Stomach (tissue), 9 donors: ENCODE measurements around the gene OR4D11. TPM values are rescaled to one million over a fixed set of nuclear protein-coding genes. Genes with fewer than 3 reads are reported as not detected.
"Not testable (repeated sequence)": the region's sequence is repeated elsewhere in the genome, so short reads cannot be mapped to it uniquely, and the experiment has no call there.

Source experiments
- DNase-seq, 2 donors: peaks; one replicate each; pipeline versions ENCODE4 v3.0.0 to v3.0.0-alpha.2; 2013 to 2019
- H3K27ac ChIP-seq, 5 donors: fragments of 200-600 bp in 4 of 5; sonication (generic) in 4 of 5; one replicate each; pipeline ENCODE4 v1.5.1; 2013 to 2019; ENCODE audit warnings: mild to moderate bottlenecking in 1 of 5, moderate library complexity in 1 of 5
- H3K27me3 ChIP-seq, 3 donors: fragments of 200-600 bp; sonication (generic); one replicate each; pipeline ENCODE4 v1.5.1; 2017 to 2019; ENCODE audit warnings: mixed run types in 1 of 3
- H3K36me3 ChIP-seq, 4 donors: fragments of 200-600 bp; sonication (generic); 1 replicate in 3 of 4; 2 replicates in 1 of 4; pipeline ENCODE4 v1.5.1; 2016 to 2019
- H3K4me1 ChIP-seq, 4 donors: fragments of 200-600 bp; sonication (generic); one replicate each; pipeline ENCODE4 v1.5.1; 2016 to 2019
- H3K4me3 ChIP-seq, 4 donors: fragments of 200-600 bp; sonication (generic) in 3 of 4; one replicate each; pipeline ENCODE4 v1.5.1; 2016 to 2019; ENCODE audit warnings: mild to moderate bottlenecking in 1 of 4
- H3K9me3 ChIP-seq, 4 donors: fragments of 200-600 bp; sonication (generic); one replicate each; pipeline ENCODE4 v1.5.1; 2016 to 2019
- CTCF ChIP-seq, 7 experiments: fragments of 450-650 bp in 4 of 7; fragments of 200-600 bp in 3 of 7; sonication (generic) in 3 of 7; IDR thresholded peaks; one replicate each; pipeline ENCODE4 v1.5.1; 2016 to 2019; ENCODE audit warnings: antibody characterized with exemption in 7 of 7, control low read depth in 2 of 7, mild to moderate bottlenecking in 1 of 7
- EP300 ChIP-seq: sonication (generic); formaldehyde crosslinking; IDR thresholded peaks from one replicate; pipeline ENCODE4 v1.6.1; 2017; ENCODE audit warnings: antibody characterized with exemption
- POLR2A ChIP-seq, 4 donors: fragments of 450-650 bp; IDR thresholded peaks; one replicate each; pipeline ENCODE4 v1.6.1; 2016; ENCODE audit warnings: antibody characterized with exemption in 4 of 4, control low read depth in 2 of 4, mild to moderate bottlenecking in 1 of 4, moderate library complexity in 1 of 4
- POLR2AphosphoS5 ChIP-seq, 3 donors: sonication (generic); formaldehyde crosslinking; IDR thresholded peaks; one replicate each; pipeline ENCODE4 v1.6.1; 2016; ENCODE audit warnings: antibody characterized with exemption in 3 of 3
- WGBS, 5 donors: extraction: QIAGEN DNeasy Blood & Tissue Kit in 3 of 5; methylation state at CpG; one replicate each; pipeline versions ENCODE4 v1.1.5 to v1.1.7; 2013 to 2018; 5-methylcytosine and 5-hydroxymethylcytosine counted together
- intact Hi-C: fragments of 100-400 bp; cut with DNase I; formaldehyde crosslinking; loops from one replicate; pipeline ENCODE4 v1.15.1; 2023; ENCODE audit warnings: low total_unique reads
- polyA plus RNA-seq, 3 donors: library from polyadenylated mRNA; stranded (reverse); fragments of 200-250 nt; gene quantifications; one replicate each; pipeline ENCODE4 v1.2.3, GENCODE V29; 2013
- total RNA-seq, 5 donors: library from RNA; depleted of rRNA; stranded (reverse); fragments of >200 nt; gene quantifications; one replicate each; pipeline versions ENCODE4 v1.1.0 to v1.2.3, GENCODE V29; 2014 to 2016
- donor health status: healthy with polysubstance abuse.
- donor health status: Bipolar disorder and iron deficiency.
- donor health status: healthy.

Gene OR4D11
- total and polyA plus RNA-seq, 8 donors = not detected

GRCh38 chr11:59511675-59512074 is 8.3 kb downstream of the OR4D11 start:
- intact Hi-C loops = no loop called here

GRCh38 chr11:59520139-59520538 is 16.8 kb downstream of the OR4D11 start:
- H3K4me1 ChIP-seq, H3K9me3 ChIP-seq, intact Hi-C loops, DNase-seq, H3K4me3 ChIP-seq, H3K27me3 ChIP-seq, H3K36me3 ChIP-seq, H3K27ac ChIP-seq: not testable (repeated sequence)
- WGBS, 5 donors = 46 to 68% (median 59%) methylated on average over 2 of the region's 2 CpGs

More at GRCh38 chr11:59511675-59512074, 8.3 kb downstream of the OR4D11 start:
- Histone ChIP-seq H3K36me3 (no peaks in the 10 kb centered on the region), H3K4me3 (no peak overlapping the region), H3K9me3 (no peaks in the 10 kb centered on the region), H3K27ac (no peak overlapping the region), H3K27me3 (peaks cover 0 to 9% (median 0%) of the 10 kb centered on the region in 3 donors), H3K4me1 (peaks cover 0 to 7% (median 0%) of the 10 kb centered on the region in 4 donors)
- WGBS, 5 donors = 63 to 88% (median 79%) methylated on average over 1 of the region's 1 CpG
- TF ChIP-seq POLR2AphosphoS5 (IDR thresholded peaks at IDR 0.05) (no peak), CTCF (IDR thresholded peaks at IDR 0.05) (no peak), POLR2A (IDR thresholded peaks at IDR 0.05) (no peak), EP300 (no peak)
- no peak for DNase-seq

- DNase-seq = no peak
- H3K4me3 ChIP-seq = no peak overlapping the region
- H3K4me1 ChIP-seq = no peaks in the 10 kb centered on the region
- WGBS, 5 donors = 69 to 84% (median 79%) methylated on average over 5 of the region's 5 CpGs
- TF ChIP-seq CTCF (IDR thresholded peaks at IDR 0.05) = no peak
- no peaks in the 10 kb centered on the region for H3K27me3 ChIP-seq
- H3K9me3 ChIP-seq = no peaks in the 10 kb centered on the region
- intact Hi-C loops = no loop called here
- no peak overlapping the region for H3K27ac ChIP-seq
- H3K36me3 ChIP-seq = no peaks in the 10 kb centered on the region
Observed at GRCh38 chr11:59520741-59521140, 17.4 kb downstream of the OR4D11 start.

- intact Hi-C loops = no loop called here
Observed at GRCh38 chr11:59523541-59523940, 20.2 kb downstream of the OR4D11 start.

More at GRCh38 chr11:59523541-59523940, 20.2 kb downstream of the OR4D11 start:
- H3K4me3 ChIP-seq = no peak overlapping the region
- H3K4me1 ChIP-seq = no peaks in the 10 kb centered on the region
- DNase-seq = no peak
- H3K36me3 ChIP-seq = no peaks in the 10 kb centered on the region
- TF ChIP-seq CTCF (IDR thresholded peaks at IDR 0.05) = no peak
- TF ChIP-seq POLR2AphosphoS5 (IDR thresholded peaks at IDR 0.05) = no peak
- no peak for TF ChIP-seq EP300
- TF ChIP-seq POLR2A (IDR thresholded peaks at IDR 0.05) = no peak
- WGBS, 5 donors = 4 to 50% (median 30%) methylated on average over 1 of the region's 1 CpG
- no peaks in the 10 kb centered on the region for H3K27me3 ChIP-seq
- H3K9me3 ChIP-seq = no peaks in the 10 kb centered on the region
- H3K27ac ChIP-seq = no peak overlapping the region
